SK-N-SH (cell line): Measurements from ENCODE around the gene CSRP3. TPM values are rescaled to one million over a fixed set of nuclear protein-coding genes. Genes with fewer than 3 reads are reported as not detected.

Source experiments
- CTCF ChIA-PET: fragments of 300-600, 350-600 bp; formaldehyde crosslinking; extraction: SDS; loops from one replicate; lab custom pipeline; 2021; lab: Yijun Ruan, JAX
- POLR2A ChIA-PET: fragments of 350-600 bp; sonication (Branson Sonifier 250); formaldehyde crosslinking; extraction: SDS; loops from one replicate; lab custom pipeline; 2020; ENCODE audit warnings: antibody characterized with exemption, inconsistent platforms; lab: Yijun Ruan, JAX
- DNase-seq: peaks from one replicate; pipeline ENCODE4 v3.0.0; 2012
- H2AFZ ChIP-seq: fragments of 200-600 bp; sonication (generic); 2 replicates; pipeline ENCODE4 v1.8.1; 2016; ENCODE audit warnings: antibody characterized with exemption, mild to moderate bottlenecking, low read depth
- H3F3A ChIP-seq: fragments of 200-600 bp; sonication (generic); replicated peaks from 2 replicates; pipeline ENCODE3; 2016; ENCODE audit warnings: antibody characterized with exemption, mild to moderate bottlenecking; ENCODE audit not compliant: insufficient read depth
- H3K27ac ChIP-seq, 2 experiments: fragments of 200-500 bp in 1 of 2; fragments of 200-600 bp in 1 of 2; sonication (Bioruptor generic) in 1 of 2; sonication (generic), shearing (Covaris generic) in 1 of 2; 2 replicates each; pipeline versions ENCODE4 v1.5.1 to v1.6.1; 2014 to 2016; ENCODE audit warnings: low read depth in 2 of 2, inconsistent platforms in 1 of 2, low read length in 1 of 2, mild to moderate bottlenecking in 1 of 2, mixed read lengths in 1 of 2
- H3K27me3 ChIP-seq: fragments of 200-600 bp; sonication (generic), shearing (Covaris generic); 2 replicates; pipeline ENCODE4 v1.6.1; 2016; ENCODE audit warnings: mixed run types; ENCODE audit not compliant: insufficient read depth
- H3K36me3 ChIP-seq, 2 experiments: fragments of 200-500 bp in 1 of 2; fragments of 200-600 bp in 1 of 2; sonication (Bioruptor generic) in 1 of 2; sonication (generic) in 1 of 2; replicated peaks in 1 of 2; 2 replicates each; pipeline versions ENCODE3 to v1.5.1; 2014 to 2016; ENCODE audit warnings: low read length in 1 of 2, mild to moderate bottlenecking in 1 of 2; ENCODE audit not compliant: insufficient read depth in 2 of 2, control insufficient read depth in 1 of 2
- H3K4me1 ChIP-seq, 2 experiments: fragments of 200-500 bp in 1 of 2; fragments of 200-600 bp in 1 of 2; sonication (Bioruptor generic) in 1 of 2; sonication (generic), shearing (Covaris generic) in 1 of 2; 2 replicates each; pipeline versions ENCODE4 v1.5.1 to v1.6.1; 2014 to 2016; ENCODE audit warnings: low read depth in 1 of 2, low read length in 1 of 2, mixed run types in 1 of 2; ENCODE audit not compliant: insufficient read depth in 2 of 2, control insufficient read depth in 1 of 2
- H3K4me2 ChIP-seq: fragments of 200-600 bp; sonication (generic), shearing (Covaris generic); 2 replicates; pipeline ENCODE4 v1.6.1; 2017; ENCODE audit warnings: mixed run types
- H3K4me3 ChIP-seq, 2 experiments: fragments of 200-500 bp in 1 of 2; fragments of 200-600 bp in 1 of 2; sonication (Bioruptor generic) in 1 of 2; sonication (generic), shearing (Covaris generic) in 1 of 2; 2 replicates each; pipeline versions ENCODE4 v1.5.1 to v1.8.1; 2014 to 2016; ENCODE audit warnings: low read depth in 2 of 2, inconsistent platforms in 1 of 2, low read length in 1 of 2, mild to moderate bottlenecking in 1 of 2, mixed read lengths in 1 of 2, moderate library complexity in 1 of 2
- H3K79me2 ChIP-seq: fragments of 200-600 bp; sonication (generic); 2 replicates; pipeline ENCODE4 v1.8.1; 2017; ENCODE audit warnings: mild to moderate bottlenecking; ENCODE audit not compliant: insufficient read depth
- H3K9ac ChIP-seq: fragments of 200-600 bp; sonication (generic); 2 replicates; pipeline ENCODE4 v1.6.1; 2017; ENCODE audit warnings: mixed run types
- H3K9me2 ChIP-seq: fragments of 200-600 bp; sonication (generic); 2 replicates; pipeline ENCODE4 v1.6.1; 2017; ENCODE audit warnings: mixed run types
- H3K9me3 ChIP-seq: fragments of 200-600 bp; sonication (generic); 2 replicates; pipeline ENCODE4 v1.6.1; 2017; ENCODE audit warnings: mixed run types, mild to moderate bottlenecking, moderate library complexity
- H4K20me1 ChIP-seq: fragments of 200-600 bp; sonication (generic); 2 replicates; pipeline ENCODE4 v1.6.1; 2017; ENCODE audit warnings: mild to moderate bottlenecking, mixed run types; ENCODE audit not compliant: insufficient read depth
- CHD2 ChIP-seq: fragments of 150-350 bp; IDR thresholded peaks from 2 replicates; pipeline ENCODE4 v1.6.1; 2018; ENCODE audit warnings: low read length; ENCODE audit not compliant: partially characterized antibody
- EP300 ChIP-seq, 2 experiments: IDR thresholded peaks; 2 replicates each; pipeline versions ENCODE4 v1.4.0 to v1.6.1; 2012; ENCODE audit warnings: borderline replicate concordance in 1 of 2, low read depth in 1 of 2, low read length in 1 of 2
- EZH2phosphoT487 ChIP-seq: fragments of 200-600 bp; sonication (generic); IDR thresholded peaks from 2 replicates; pipeline ENCODE4 v1.6.1; 2017; ENCODE audit warnings: low read depth, mixed run types, mild to moderate bottlenecking, antibody characterized with exemption, moderate library complexity, borderline replicate concordance
- GATA2 ChIP-seq: sonication (generic); formaldehyde crosslinking; IDR thresholded peaks from 2 replicates; pipeline ENCODE4 v1.5.0; 2020; ENCODE audit warnings: mild to moderate bottlenecking, missing genetic modification reagents
- JUND ChIP-seq: IDR thresholded peaks from 2 replicates; pipeline ENCODE4 v1.4.0; 2012
- MEF2A ChIP-seq: IDR thresholded peaks from 2 replicates; pipeline ENCODE4 v1.4.0; 2012; ENCODE audit warnings: low read depth, borderline replicate concordance
- NFIC ChIP-seq: IDR thresholded peaks from 2 replicates; pipeline ENCODE4 v1.4.0; 2012; ENCODE audit warnings: borderline replicate concordance
- POLR2AphosphoS5 ChIP-seq: IDR thresholded peaks from 2 replicates; pipeline ENCODE4 v1.6.1; 2012; ENCODE audit warnings: low read depth, low read length
- RAD21 ChIP-seq: IDR thresholded peaks from 2 replicates; pipeline ENCODE4 v1.6.1; 2012; ENCODE audit warnings: mild to moderate bottlenecking, low read length
- RCOR1 ChIP-seq: fragments of 150-350 bp; IDR thresholded peaks from 2 replicates; pipeline ENCODE4 v1.6.1; 2017; ENCODE audit warnings: antibody characterized with exemption, low read length
- SMC3 ChIP-seq: IDR thresholded peaks from 2 replicates; pipeline ENCODE4 v1.6.1; 2012; ENCODE audit warnings: low read depth, low read length, improper control_type of control experiment
- TCF12 ChIP-seq: IDR thresholded peaks from 2 replicates; pipeline ENCODE4 v1.4.0; 2012
- YY1 ChIP-seq: IDR thresholded peaks from 2 replicates; pipeline ENCODE4 v1.4.0; 2012; ENCODE audit warnings: low read depth, mild to moderate bottlenecking
- WGBS: methylation state at CpG from one replicate; pipeline ENCODE4 v1.1.6; 2017; ENCODE audit warnings: low lambda C conversion rate; 5-methylcytosine and 5-hydroxymethylcytosine counted together
- polyA plus RNA-seq, 3 experiments: library from polyadenylated mRNA; depleted of rRNA; stranded (reverse); fragments of >200 nt; gene quantifications; 2 replicates each; pipeline ENCODE4 v1.2.3, GENCODE V29; 2012
- TF ChIP-seq, protein P1 (sequence below): IDR thresholded peaks from 2 replicates; pipeline ENCODE4; 2012
- TF ChIP-seq, protein P2 (sequence below): fragments of 150-350 bp; IDR thresholded peaks from 2 replicates; pipeline ENCODE4 v1.6.1; 2017; ENCODE audit warnings: antibody characterized with exemption, low read length, low read depth, borderline replicate concordance
- TF ChIP-seq, protein P3 (sequence below): IDR thresholded peaks from 2 replicates; pipeline ENCODE4 v1.4.0; 2012; ENCODE audit warnings: low read depth, borderline replicate concordance
- TF ChIP-seq, protein P4 (sequence below): fragments of 150-350 bp; IDR thresholded peaks from 2 replicates; pipeline ENCODE4 v1.6.1; 2016; ENCODE audit warnings: mild to moderate bottlenecking, low read depth, low read length

The CSRP3 gene
- polyA plus RNA-seq, 1 of the 3 experiments (the other 2 are of a cell fraction): not detected

DNA sequence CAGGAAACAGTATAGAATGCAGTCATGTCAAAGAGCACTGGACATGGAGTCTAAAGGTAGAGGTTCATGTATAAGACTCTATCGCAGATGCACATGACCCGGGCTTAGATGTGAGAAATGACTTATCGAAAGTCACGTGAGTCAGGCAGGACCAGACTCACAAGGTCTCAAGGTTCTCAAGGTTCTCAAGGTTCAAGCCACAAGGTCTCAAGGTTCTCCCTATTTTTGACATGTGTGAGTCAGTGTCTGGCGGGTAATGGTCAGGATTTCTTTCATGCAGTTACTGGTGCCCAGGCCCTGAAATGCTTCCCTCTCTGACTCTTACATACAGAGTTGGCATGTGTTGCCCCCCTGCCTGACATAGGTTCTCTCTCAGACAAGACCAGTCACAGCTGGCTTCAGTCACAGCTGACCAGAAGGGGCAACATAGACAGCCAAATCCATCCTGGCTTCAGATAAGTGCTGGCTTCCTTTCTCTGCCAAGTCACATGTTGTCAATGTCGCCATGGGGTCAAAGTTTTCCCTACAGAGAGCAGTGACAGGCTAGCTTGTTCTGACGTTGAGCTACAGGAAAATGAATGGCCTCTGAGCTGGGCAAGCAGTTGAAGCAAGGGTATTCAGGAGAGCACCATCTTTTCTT is 10.1 kb downstream of the CSRP3 start:
- Histone ChIP-seq H3K9ac (no peak overlapping the region), H4K20me1 (no peaks in the 10 kb centered on the region), H3K36me3 (no peaks in the 10 kb centered on the region), H3K27ac (no peak overlapping the region), H3K4me1 (no peaks in the 10 kb centered on the region; a peak in 1 of 4 replicates), H3K79me2 (no peaks in the 10 kb centered on the region), H3F3A (no peaks in the 10 kb centered on the region), H3K9me2 (no peaks in the 10 kb centered on the region), H3K4me3 (no peak overlapping the region), H3K9me3 (no peaks in the 10 kb centered on the region), H3K4me2 (no peak overlapping the region), H3K27me3 (no peaks in the 10 kb centered on the region), H2AFZ (no peak overlapping the region)
- no peak for TF ChIP-seq RCOR1
- TF ChIP-seq, protein P1, sequence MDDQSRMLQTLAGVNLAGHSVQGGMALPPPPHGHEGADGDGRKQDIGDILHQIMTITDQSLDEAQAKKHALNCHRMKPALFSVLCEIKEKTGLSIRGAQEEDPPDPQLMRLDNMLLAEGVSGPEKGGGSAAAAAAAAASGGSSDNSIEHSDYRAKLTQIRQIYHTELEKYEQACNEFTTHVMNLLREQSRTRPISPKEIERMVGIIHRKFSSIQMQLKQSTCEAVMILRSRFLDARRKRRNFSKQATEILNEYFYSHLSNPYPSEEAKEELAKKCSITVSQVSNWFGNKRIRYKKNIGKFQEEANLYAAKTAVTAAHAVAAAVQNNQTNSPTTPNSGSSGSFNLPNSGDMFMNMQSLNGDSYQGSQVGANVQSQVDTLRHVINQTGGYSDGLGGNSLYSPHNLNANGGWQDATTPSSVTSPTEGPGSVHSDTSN: no peak
- TF ChIP-seq, protein P2, sequence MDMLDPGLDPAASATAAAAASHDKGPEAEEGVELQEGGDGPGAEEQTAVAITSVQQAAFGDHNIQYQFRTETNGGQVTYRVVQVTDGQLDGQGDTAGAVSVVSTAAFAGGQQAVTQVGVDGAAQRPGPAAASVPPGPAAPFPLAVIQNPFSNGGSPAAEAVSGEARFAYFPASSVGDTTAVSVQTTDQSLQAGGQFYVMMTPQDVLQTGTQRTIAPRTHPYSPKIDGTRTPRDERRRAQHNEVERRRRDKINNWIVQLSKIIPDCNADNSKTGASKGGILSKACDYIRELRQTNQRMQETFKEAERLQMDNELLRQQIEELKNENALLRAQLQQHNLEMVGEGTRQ: no peak
- no peak for TF ChIP-seq GATA2 (CRISPR knock-in tag)
- no peak for TF ChIP-seq MEF2A
- no peak for TF ChIP-seq RAD21
- TF ChIP-seq, protein P3, sequence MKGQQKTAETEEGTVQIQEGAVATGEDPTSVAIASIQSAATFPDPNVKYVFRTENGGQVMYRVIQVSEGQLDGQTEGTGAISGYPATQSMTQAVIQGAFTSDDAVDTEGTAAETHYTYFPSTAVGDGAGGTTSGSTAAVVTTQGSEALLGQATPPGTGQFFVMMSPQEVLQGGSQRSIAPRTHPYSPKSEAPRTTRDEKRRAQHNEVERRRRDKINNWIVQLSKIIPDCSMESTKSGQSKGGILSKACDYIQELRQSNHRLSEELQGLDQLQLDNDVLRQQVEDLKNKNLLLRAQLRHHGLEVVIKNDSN: no peak
- TF ChIP-seq JUND: no peak
- TF ChIP-seq EP300 (IDR thresholded peaks at IDR 0.05; ENCODE audit: borderline replicate concordance in 1 of 2, low read depth in 1 of 2, low read length in 1 of 2): no peak
- TF ChIP-seq NFIC: no peak
- no peak for TF ChIP-seq SMC3
- TF ChIP-seq POLR2AphosphoS5: no peak
- TF ChIP-seq EZH2phosphoT487: no peak
- TF ChIP-seq YY1: no peak
- no peak for TF ChIP-seq CHD2
- TF ChIP-seq, protein P4, sequence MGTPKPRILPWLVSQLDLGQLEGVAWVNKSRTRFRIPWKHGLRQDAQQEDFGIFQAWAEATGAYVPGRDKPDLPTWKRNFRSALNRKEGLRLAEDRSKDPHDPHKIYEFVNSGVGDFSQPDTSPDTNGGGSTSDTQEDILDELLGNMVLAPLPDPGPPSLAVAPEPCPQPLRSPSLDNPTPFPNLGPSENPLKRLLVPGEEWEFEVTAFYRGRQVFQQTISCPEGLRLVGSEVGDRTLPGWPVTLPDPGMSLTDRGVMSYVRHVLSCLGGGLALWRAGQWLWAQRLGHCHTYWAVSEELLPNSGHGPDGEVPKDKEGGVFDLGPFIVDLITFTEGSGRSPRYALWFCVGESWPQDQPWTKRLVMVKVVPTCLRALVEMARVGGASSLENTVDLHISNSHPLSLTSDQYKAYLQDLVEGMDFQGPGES: no peak
- TF ChIP-seq TCF12: no peak
- peak; percentile 19 for DNase-seq
- POLR2A ChIA-PET: no interaction called here
- WGBS: 71% methylated on average over 7 of the region's 7 CpGs
- CTCF ChIA-PET: interaction anchor here (0.6 to 1.3 kb wide), 2 partner anchors 47 to 114 kb away, joined by 3 to 4 read pairs; no protein-coding TSS in a partner anchor
